HG03342 (cell line): Measurements from ENCODE around the gene ACP1.

Source experiments
- ATAC-seq: cut with Tn5 transposase; IDR thresholded peaks from one replicate; pipeline ENCODE4 v1.9.1; 2021; ENCODE audit warnings: mild to moderate bottlenecking, moderate library complexity; ENCODE audit not compliant: unreplicated experiment

Gene ACP1

GRCh38 chr2:254241-254640 lies 10.5 kb upstream of the ACP1 start:
- no peak for ATAC-seq

- no peak for ATAC-seq
Measured at GRCh38 chr2:255195-255594, 9.6 kb upstream of the ACP1 start.

GRCh38 chr2:256094-256493 lies 8.7 kb upstream of the ACP1 start:
- no peak for ATAC-seq

GRCh38 chr2:257429-257828 lies 7.3 kb upstream of the ACP1 start:
- ATAC-seq = no peak

- ATAC-seq = no peak
Measured at GRCh38 chr2:257842-258241, 6.9 kb upstream of the ACP1 start.

GRCh38 chr2:258933-259332 lies 5.8 kb upstream of the ACP1 start:
- no peak for ATAC-seq

- ATAC-seq = no peak
Measured at GRCh38 chr2:259789-260331, 4.9 kb upstream of the ACP1 start.

GRCh38 chr2:260507-261161 lies 4.1 kb upstream of the ACP1 start:
- ATAC-seq = no peak

GRCh38 chr2:262117-262516 lies 2.6 kb upstream of the ACP1 start:
- ATAC-seq = no peak

- ATAC-seq = no peak
Measured at GRCh38 chr2:263022-263738, 1.6 kb upstream of the ACP1 start.

GRCh38 chr2:263774-264492 lies 814 bp upstream of the ACP1 start, which contains the start of gene SH3YL1:
Gene SH3YL1, minus strand, starts transcription at chr2:264032. Its CDS starts 48 bp downstream, at chr2:263984.
- peak; percentile 30 for ATAC-seq

- ATAC-seq = no peak
Measured at GRCh38 chr2:268323-268722, 3.6 kb downstream of the ACP1 start.

GRCh38 chr2:269356-270030 lies 4.7 kb downstream of the ACP1 start:
- ATAC-seq = no peak

- ATAC-seq = no peak
Measured at GRCh38 chr2:270861-271260, 6.1 kb downstream of the ACP1 start.

- ATAC-seq = no peak
Measured at GRCh38 chr2:271917-272316, 7.2 kb downstream of the ACP1 start.

GRCh38 chr2:273333-273732 lies 8.6 kb downstream of the ACP1 start:
- no peak for ATAC-seq

GRCh38 chr2:274503-274902 lies 9.8 kb downstream of the ACP1 start:
- no peak for ATAC-seq

- ATAC-seq = peak; percentile 96
Measured at GRCh38 chr2:275466-275865, 10.7 kb downstream of the ACP1 start.

- ATAC-seq = no peak
Measured at GRCh38 chr2:278312-278926, 13.7 kb downstream of the ACP1 start.

GRCh38 chr2:278927-279320 lies 14.2 kb downstream of the ACP1 start:
- no peak for ATAC-seq

GRCh38 chr2:279366-279765 lies 14.6 kb downstream of the ACP1 start:
- no peak for ATAC-seq
